Umbilical cord (tissue), 1 donor: Measurements from ENCODE around the gene CCT4. TPM values are rescaled to one million over a fixed set of nuclear protein-coding genes. Genes with fewer than 3 reads are reported as not detected.

ENCODE experiments used
- total RNA-seq: library from RNA; depleted of rRNA; stranded (reverse); fragments of >200 nt; gene quantifications from one replicate; pipeline ENCODE4 v1.2.3, GENCODE V29; 2014; ENCODE audit warnings: low replicate concordance; ENCODE audit not compliant: insufficient read depth

Gene CCT4
- total RNA-seq, 1 donor from 2014 or later, result 71.0 TPM

Other genes with a start within 250 kb of the CCT4 start
- gene FAM161A, start 34.6 kb downstream of the CCT4 start, total RNA-seq, result 16.4 TPM
- 47.2 TPM for gene COMMD1, start 17.0 kb upstream of the CCT4 start, total RNA-seq